Measurements from ENCODE around the gene NFILZ.

Gene NFILZ

GRCh38 chr19:8596168-8596567, 34.3 kb upstream of the NFILZ start (continued):
- no peak for TF ChIP-seq HIC1 (tag by site-specific recombination; IDR thresholded peaks at IDR 0.05)
- TF ChIP-seq ZNF658 (tag by site-specific recombination; IDR thresholded peaks at IDR 0.05) = no peak

- H3K9me3 ChIP-seq (ENCODE audit: control insufficient read depth, insufficient read depth, low read depth, low read length) = no peaks in the 10 kb centered on the region
- TF ChIP-seq SETDB1 (IDR thresholded peaks at IDR 0.05; ENCODE audit: insufficient read length, low read length) (no peak), GLIS1 (tag by site-specific recombination; IDR thresholded peaks at IDR 0.05) (no peak), SP2 (tag by site-specific recombination; IDR thresholded peaks at IDR 0.05) (no peak), ZNF24 (tag by site-specific recombination; IDR thresholded peaks at IDR 0.05) (no peak), ZNF792 (tag by site-specific recombination; IDR thresholded peaks at IDR 0.05) (no peak), ZNF404 (tag by site-specific recombination; IDR thresholded peaks at IDR 0.05) (no peak), EGR2 (tag by site-specific recombination; IDR thresholded peaks at IDR 0.05; ENCODE audit: low read depth) (no peak), ZBTB20 (tag by site-specific recombination; IDR thresholded peaks at IDR 0.05) (no peak), ZNF449 (tag by site-specific recombination; IDR thresholded peaks at IDR 0.05) (no peak), ZNF692 (tag by site-specific recombination; IDR thresholded peaks at IDR 0.05) (no peak), ZNF175 (tag by site-specific recombination; IDR thresholded peaks at IDR 0.05) (no peak), YY2 (tag by site-specific recombination; IDR thresholded peaks at IDR 0.05) (no peak), HOXD13 (CRISPR knock-in tag; IDR thresholded peaks at IDR 0.05; ENCODE audit: borderline replicate concordance) (no peak)
- ChIA-PET POLR2A (no interaction called here), CTCF (interaction anchor here (0.6 to 1.7 kb wide), 4 partner anchors 14 to 604 kb away, joined by 3 to 5 read pairs (median 4); no protein-coding TSS in a partner anchor)
- no peak overlapping the region for H3K27ac ChIP-seq (ENCODE audit: extremely low read depth, low read depth, low read length)
- H3K4me3 ChIP-seq (ENCODE audit: low read depth, low read length) = no peak overlapping the region
- no peaks in the 10 kb centered on the region for H3K4me1 ChIP-seq (ENCODE audit: control insufficient read depth, insufficient read depth, low read length)
- peaks cover 0 to 6% of the 10 kb centered on the region in 2 experiments; a peak in 2 of 3 replicates for H3K36me3 ChIP-seq (ENCODE audit: control insufficient read depth in 2 of 2, insufficient read depth in 1 of 2, low read length in 2 of 2)
These were observed 30.4 kb upstream of the NFILZ start for GRCh38 chr19:8600064-8600463.

GRCh38 chr19:8600816-8601215, 29.6 kb upstream of the NFILZ start:
- CTCF ChIA-PET = interaction anchor here (0.7 kb wide), 1 partner anchor 16 kb away, joined by 3 read pairs; no protein-coding TSS in a partner anchor
- H3K36me3 ChIP-seq (ENCODE audit: control insufficient read depth in 2 of 2, insufficient read depth in 1 of 2, low read length in 2 of 2) = peaks cover 0 to 7% of the 10 kb centered on the region in 2 experiments; a peak in 2 of 3 replicates
- no peak overlapping the region for H3K4me3 ChIP-seq (ENCODE audit: low read depth, low read length)
- no peaks in the 10 kb centered on the region for H3K9me3 ChIP-seq (ENCODE audit: control insufficient read depth, insufficient read depth, low read depth, low read length)
- no peak for TF ChIP-seq ZNF354C (tag by site-specific recombination; IDR thresholded peaks at IDR 0.05; ENCODE audit: borderline replicate concordance, low read depth)
- POLR2A ChIA-PET = no interaction called here
- H3K4me1 ChIP-seq (ENCODE audit: control insufficient read depth, insufficient read depth, low read length) = no peaks in the 10 kb centered on the region
- no peak overlapping the region for H3K27ac ChIP-seq (ENCODE audit: extremely low read depth, low read depth, low read length)

Data from HEK293 (cell line).